Activated CD4-positive, alpha-beta T cell treated with anti-CD3 and anti-CD28 coated beads, Interleukin-2, amount 10 ng/mL, durations not matched to agents 7 days and 5 days (primary cell): ENCODE results near the gene RDX. TPM values are rescaled to one million over a fixed set of nuclear protein-coding genes. Genes with fewer than 3 reads are reported as not detected.

Experiments
- CTCF ChIA-PET: fragments of 350-600 bp; sonication (Branson Sonifier 250); formaldehyde crosslinking; loops from one replicate; lab custom pipeline; 2021; ENCODE audit warnings: antibody characterized with exemption; lab: Charles Lee
- POLR2A ChIA-PET: fragments of 350-600 bp; sonication (Branson Sonifier 250); formaldehyde crosslinking; loops from one replicate; lab custom pipeline; 2021; ENCODE audit warnings: antibody characterized with exemption; lab: Charles Lee
- DNase-seq: peaks from one replicate; pipeline ENCODE4 v3.0.0-alpha.2; 2020
- H3K27ac Mint-ChIP-seq: one replicate; pipeline ENCODE4 v1.8.0; 2021; ENCODE audit warnings: mild to moderate bottlenecking, moderate library complexity, mixed read lengths
- H3K27me3 Mint-ChIP-seq: one replicate; pipeline ENCODE4 v1.8.0; 2021; ENCODE audit warnings: mixed read lengths
- H3K36me3 Mint-ChIP-seq: one replicate; pipeline ENCODE4 v1.8.0; 2021; ENCODE audit warnings: low read depth, mixed read lengths
- H3K4me1 Mint-ChIP-seq: one replicate; pipeline ENCODE4 v1.8.0; 2021; ENCODE audit warnings: mixed read lengths
- H3K4me3 Mint-ChIP-seq: one replicate; pipeline ENCODE4 v1.8.0; 2021; ENCODE audit warnings: mild to moderate bottlenecking, moderate library complexity, mixed read lengths
- H3K9me3 Mint-ChIP-seq: one replicate; pipeline ENCODE4 v1.8.0; 2021; ENCODE audit warnings: mixed read lengths
- total RNA-seq, 2 experiments: library from RNA; stranded (reverse); gene quantifications; one replicate each; pipeline ENCODE4 v1.2.3, GENCODE V29; 2021

The RDX gene
- total RNA-seq, 2 experiments from 2014 or later, result 37.6 to 47.1 TPM

GRCh38 chr11:110148775-110149744 is 147.4 kb downstream of the RDX start:
- peaks cover 7% of the 10 kb centered on the region for H3K27me3 Mint-ChIP-seq

GRCh38 chr11:110147962-110148709 is 148.3 kb downstream of the RDX start:
- no peak for DNase-seq
- Mint-ChIP-seq H3K27me3 (peaks cover 4% of the 10 kb centered on the region), H3K4me1 (no peaks in the 10 kb centered on the region), H3K27ac (no peak overlapping the region), H3K36me3 (no peaks in the 10 kb centered on the region), H3K9me3 (no peaks in the 10 kb centered on the region), H3K4me3 (no peak overlapping the region)
- ChIA-PET POLR2A (no interaction called here), CTCF (no interaction called here)

More at GRCh38 chr11:110148775-110149744, 147.4 kb downstream of the RDX start:
- POLR2A ChIA-PET, result no interaction called here
- no peaks in the 10 kb centered on the region for H3K4me1 Mint-ChIP-seq
- no peak for DNase-seq
- H3K9me3 Mint-ChIP-seq, result no peaks in the 10 kb centered on the region
- no peak overlapping the region for H3K4me3 Mint-ChIP-seq
- H3K27ac Mint-ChIP-seq, result no peak overlapping the region
- CTCF ChIA-PET, result no interaction called here
- H3K36me3 Mint-ChIP-seq, result no peaks in the 10 kb centered on the region

GRCh38 chr11:110141812-110142211 is 154.6 kb downstream of the RDX start:
- H3K4me1 Mint-ChIP-seq, result no peaks in the 10 kb centered on the region
- no peak overlapping the region for H3K4me3 Mint-ChIP-seq
- ChIA-PET CTCF (interaction anchor here (0.9 kb wide), 1 partner anchor 90 kb away, joined by 6 read pairs; no protein-coding TSS in a partner anchor), POLR2A (no interaction called here)
- no peak overlapping the region for H3K27ac Mint-ChIP-seq
- peaks cover 12% of the 10 kb centered on the region for H3K27me3 Mint-ChIP-seq
- no peaks in the 10 kb centered on the region for H3K9me3 Mint-ChIP-seq
- no peak for DNase-seq
- no peaks in the 10 kb centered on the region for H3K36me3 Mint-ChIP-seq

GRCh38 chr11:110134110-110134509 is 162.3 kb downstream of the RDX start:
- no peaks in the 10 kb centered on the region for H3K36me3 Mint-ChIP-seq
- ChIA-PET POLR2A (no interaction called here), CTCF (interaction anchor here (0.7 kb wide), 1 partner anchor 11 kb away, joined by 3 read pairs; no protein-coding TSS in a partner anchor)
- H3K27me3 Mint-ChIP-seq, result peaks cover 13% of the 10 kb centered on the region
- no peaks in the 10 kb centered on the region for H3K9me3 Mint-ChIP-seq
- no peak overlapping the region for H3K4me3 Mint-ChIP-seq
- no peaks in the 10 kb centered on the region for H3K4me1 Mint-ChIP-seq
- DNase-seq, result no peak
- H3K27ac Mint-ChIP-seq, result no peak overlapping the region

- CTCF ChIA-PET, result no interaction called here
- Mint-ChIP-seq H3K27ac (no peak overlapping the region), H3K9me3 (no peaks in the 10 kb centered on the region), H3K27me3 (peaks cover 13% of the 10 kb centered on the region), H3K4me3 (no peak overlapping the region), H3K36me3 (no peaks in the 10 kb centered on the region), H3K4me1 (no peaks in the 10 kb centered on the region)
- DNase-seq, result no peak
- POLR2A ChIA-PET, result no interaction called here
Observed at GRCh38 chr11:110133160-110133559, 163.3 kb downstream of the RDX start.

GRCh38 chr11:110131386-110132123 is 164.9 kb downstream of the RDX start:
- DNase-seq, result no peak
- Mint-ChIP-seq H3K4me1 (no peaks in the 10 kb centered on the region), H3K36me3 (no peaks in the 10 kb centered on the region), H3K4me3 (no peak overlapping the region), H3K27ac (no peak overlapping the region), H3K27me3 (peaks cover 13% of the 10 kb centered on the region), H3K9me3 (no peaks in the 10 kb centered on the region)
- ChIA-PET POLR2A (no interaction called here), CTCF (no interaction called here)

- H3K27ac Mint-ChIP-seq, result no peak overlapping the region
- no peaks in the 10 kb centered on the region for H3K4me1 Mint-ChIP-seq
Observed at GRCh38 chr11:110130642-110131238, 165.7 kb downstream of the RDX start.

GRCh38 chr11:110128161-110128560 is 168.3 kb downstream of the RDX start:
- H3K4me3 Mint-ChIP-seq, result no peak overlapping the region
- no peaks in the 10 kb centered on the region for H3K36me3 Mint-ChIP-seq
- peaks cover 24% of the 10 kb centered on the region for H3K27me3 Mint-ChIP-seq
- no peaks in the 10 kb centered on the region for H3K9me3 Mint-ChIP-seq
- DNase-seq, result no peak
- no peak overlapping the region for H3K27ac Mint-ChIP-seq
- ChIA-PET CTCF (interaction anchor here (0.6 kb wide), 1 partner anchor 231 kb away, joined by 4 read pairs; no protein-coding TSS in a partner anchor), POLR2A (no interaction called here)
- H3K4me1 Mint-ChIP-seq, result no peaks in the 10 kb centered on the region

More at GRCh38 chr11:110130642-110131238, 165.7 kb downstream of the RDX start:
- no peaks in the 10 kb centered on the region for H3K36me3 Mint-ChIP-seq
- H3K4me3 Mint-ChIP-seq, result no peak overlapping the region
- peaks cover 13% of the 10 kb centered on the region for H3K27me3 Mint-ChIP-seq
- CTCF ChIA-PET, result no interaction called here
- DNase-seq, result no peak
- H3K9me3 Mint-ChIP-seq, result no peaks in the 10 kb centered on the region
- POLR2A ChIA-PET, result no interaction called here

- CTCF ChIA-PET, result no interaction called here
- H3K27me3 Mint-ChIP-seq, result peaks cover 23% of the 10 kb centered on the region
- H3K27ac Mint-ChIP-seq, result no peak overlapping the region
- DNase-seq, result no peak
- H3K4me3 Mint-ChIP-seq, result no peak overlapping the region
- no peaks in the 10 kb centered on the region for H3K36me3 Mint-ChIP-seq
- POLR2A ChIA-PET, result no interaction called here
- H3K9me3 Mint-ChIP-seq, result no peaks in the 10 kb centered on the region
- H3K4me1 Mint-ChIP-seq, result no peaks in the 10 kb centered on the region
Observed at GRCh38 chr11:110126936-110127335, 169.5 kb downstream of the RDX start.

- H3K27me3 Mint-ChIP-seq, result peaks cover 19% of the 10 kb centered on the region
- no peaks in the 10 kb centered on the region for H3K9me3 Mint-ChIP-seq
- no peak for DNase-seq
- no peak overlapping the region for H3K4me3 Mint-ChIP-seq
- ChIA-PET CTCF (interaction anchor here (0.8 kb wide), 1 partner anchor 1140 kb away, joined by 6 read pairs; no protein-coding TSS in a partner anchor), POLR2A (no interaction called here)
- H3K36me3 Mint-ChIP-seq, result no peaks in the 10 kb centered on the region
- H3K27ac Mint-ChIP-seq, result no peak overlapping the region
- no peaks in the 10 kb centered on the region for H3K4me1 Mint-ChIP-seq
Observed at GRCh38 chr11:110125632-110126031, 170.8 kb downstream of the RDX start.
